GM12875 (cell line): ENCODE measurements around the gene SHISAL1.

Experiments used
- H3K4me3 ChIP-seq: one replicate; pipeline ENCODE4 v1.5.1; 2011; ENCODE audit warnings: low read depth, low read length, control low read depth
- CTCF ChIP-seq: IDR thresholded peaks from 2 replicates; pipeline ENCODE4 v1.5.1; 2011; ENCODE audit warnings: low read depth, mild to moderate bottlenecking, control low read depth, inconsistent platforms, low read length, moderate library complexity, borderline replicate concordance; ENCODE audit not compliant: insufficient read depth

The SHISAL1 gene

GRCh38 chr22:44351037-44351436, 38.3 kb upstream of the SHISAL1 start:
- no peak for TF ChIP-seq CTCF
- no peak overlapping the region for H3K4me3 ChIP-seq

- TF ChIP-seq CTCF: no peak
These were observed 36.8 kb upstream of the SHISAL1 start for GRCh38 chr22:44349594-44349993.

GRCh38 chr22:44348971-44349560, 36.3 kb upstream of the SHISAL1 start:
- TF ChIP-seq CTCF: no peak

More at GRCh38 chr22:44349594-44349993, 36.8 kb upstream of the SHISAL1 start:
- H3K4me3 ChIP-seq: no peak overlapping the region

GRCh38 chr22:44347549-44347948, 34.8 kb upstream of the SHISAL1 start:
- TF ChIP-seq CTCF: no peak
- H3K4me3 ChIP-seq: no peak overlapping the region

More at GRCh38 chr22:44348971-44349560, 36.3 kb upstream of the SHISAL1 start:
- H3K4me3 ChIP-seq: no peak overlapping the region

GRCh38 chr22:44347080-44347479, 34.3 kb upstream of the SHISAL1 start:
- no peak for TF ChIP-seq CTCF
- H3K4me3 ChIP-seq: no peak overlapping the region

GRCh38 chr22:44345872-44346271, 33.1 kb upstream of the SHISAL1 start:
- TF ChIP-seq CTCF: no peak
- H3K4me3 ChIP-seq: no peak overlapping the region

GRCh38 chr22:44344407-44344806, 31.7 kb upstream of the SHISAL1 start:
- TF ChIP-seq CTCF: no peak
- no peak overlapping the region for H3K4me3 ChIP-seq
